Omental fat pad (tissue), 4 donors: Measurements from ENCODE around the gene CCDC91. TPM values are rescaled to one million over a fixed set of nuclear protein-coding genes. Genes with fewer than 3 reads are reported as not detected.

Experiments used
- ATAC-seq: fragments of 150-250 bp; one replicate; pipeline ENCODE4 v1.9.1; 2016; ENCODE audit warnings: mild to moderate bottlenecking, moderate library complexity; ENCODE audit not compliant: low FRiP score
- DNase-seq: peaks from one replicate; pipeline ENCODE4 v3.0.0-alpha.2; 2019; ENCODE audit warnings: low spot score
- total RNA-seq, 4 donors: library from RNA; depleted of rRNA; stranded (reverse); fragments of >200 nt; gene quantifications; one replicate each; pipeline ENCODE4 v1.1.0, GENCODE V29; 2016
- TF ChIP-seq, protein P1 (sequence below), 3 donors: fragments of 450-650 bp; IDR thresholded peaks; one replicate each; pipeline ENCODE4 v1.5.1; 2016 to 2017; ENCODE audit warnings: antibody characterized with exemption in 3 of 3, mild to moderate bottlenecking in 3 of 3, moderate library complexity in 2 of 3

CCDC91 gene
- total RNA-seq, 4 donors from 2014 or later, result 29.3 to 48.9 (median 32.5) TPM

DNA sequence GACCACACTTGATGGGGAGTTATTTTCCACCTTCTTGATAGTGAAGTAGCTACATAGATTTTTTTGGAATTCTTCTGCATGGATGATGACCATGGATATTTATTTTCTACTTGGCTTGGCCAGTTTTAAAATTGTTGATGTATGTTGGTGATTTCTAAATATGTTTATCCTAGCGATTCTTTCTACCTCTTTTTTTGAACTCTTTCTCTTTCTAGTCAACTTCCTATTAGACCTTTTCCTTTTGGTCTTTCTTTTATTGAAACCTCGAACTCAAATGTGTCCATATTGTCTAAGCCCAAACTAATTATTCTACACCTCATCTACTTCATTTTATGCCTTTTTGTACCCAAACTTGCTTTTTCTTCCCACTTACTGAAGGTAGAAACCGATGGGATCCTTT lies 37.0 kb downstream of the CCDC91 start:
- TF ChIP-seq, protein P1, sequence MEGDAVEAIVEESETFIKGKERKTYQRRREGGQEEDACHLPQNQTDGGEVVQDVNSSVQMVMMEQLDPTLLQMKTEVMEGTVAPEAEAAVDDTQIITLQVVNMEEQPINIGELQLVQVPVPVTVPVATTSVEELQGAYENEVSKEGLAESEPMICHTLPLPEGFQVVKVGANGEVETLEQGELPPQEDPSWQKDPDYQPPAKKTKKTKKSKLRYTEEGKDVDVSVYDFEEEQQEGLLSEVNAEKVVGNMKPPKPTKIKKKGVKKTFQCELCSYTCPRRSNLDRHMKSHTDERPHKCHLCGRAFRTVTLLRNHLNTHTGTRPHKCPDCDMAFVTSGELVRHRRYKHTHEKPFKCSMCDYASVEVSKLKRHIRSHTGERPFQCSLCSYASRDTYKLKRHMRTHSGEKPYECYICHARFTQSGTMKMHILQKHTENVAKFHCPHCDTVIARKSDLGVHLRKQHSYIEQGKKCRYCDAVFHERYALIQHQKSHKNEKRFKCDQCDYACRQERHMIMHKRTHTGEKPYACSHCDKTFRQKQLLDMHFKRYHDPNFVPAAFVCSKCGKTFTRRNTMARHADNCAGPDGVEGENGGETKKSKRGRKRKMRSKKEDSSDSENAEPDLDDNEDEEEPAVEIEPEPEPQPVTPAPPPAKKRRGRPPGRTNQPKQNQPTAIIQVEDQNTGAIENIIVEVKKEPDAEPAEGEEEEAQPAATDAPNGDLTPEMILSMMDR (IDR thresholded peaks at IDR 0.05), result no peak
- DNase-seq (no peak), ATAC-seq (no peak)

DNA sequence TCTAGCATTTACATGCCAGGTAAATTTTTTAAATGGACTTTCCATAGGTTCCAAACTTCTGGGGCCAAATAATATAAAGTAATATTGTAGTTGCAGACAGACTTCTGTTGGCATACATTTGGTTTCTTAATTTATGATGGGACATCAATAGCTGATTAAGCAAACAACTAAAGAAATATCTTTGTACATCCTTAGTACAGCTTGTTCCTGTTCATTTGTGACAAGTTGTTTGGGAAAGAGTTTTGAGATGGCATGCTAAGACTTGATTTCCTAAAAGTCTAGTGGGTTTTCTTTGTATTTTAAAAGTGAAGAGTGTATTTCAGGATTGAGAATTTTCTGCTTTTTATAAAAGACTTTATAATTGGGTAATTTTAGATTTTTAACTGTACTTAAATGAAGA lies 41.0 kb downstream of the CCDC91 start:
- DNase-seq, result no peak
- ATAC-seq, result no peak
- TF ChIP-seq, protein P1 (IDR thresholded peaks at IDR 0.05), result no peak

DNA sequence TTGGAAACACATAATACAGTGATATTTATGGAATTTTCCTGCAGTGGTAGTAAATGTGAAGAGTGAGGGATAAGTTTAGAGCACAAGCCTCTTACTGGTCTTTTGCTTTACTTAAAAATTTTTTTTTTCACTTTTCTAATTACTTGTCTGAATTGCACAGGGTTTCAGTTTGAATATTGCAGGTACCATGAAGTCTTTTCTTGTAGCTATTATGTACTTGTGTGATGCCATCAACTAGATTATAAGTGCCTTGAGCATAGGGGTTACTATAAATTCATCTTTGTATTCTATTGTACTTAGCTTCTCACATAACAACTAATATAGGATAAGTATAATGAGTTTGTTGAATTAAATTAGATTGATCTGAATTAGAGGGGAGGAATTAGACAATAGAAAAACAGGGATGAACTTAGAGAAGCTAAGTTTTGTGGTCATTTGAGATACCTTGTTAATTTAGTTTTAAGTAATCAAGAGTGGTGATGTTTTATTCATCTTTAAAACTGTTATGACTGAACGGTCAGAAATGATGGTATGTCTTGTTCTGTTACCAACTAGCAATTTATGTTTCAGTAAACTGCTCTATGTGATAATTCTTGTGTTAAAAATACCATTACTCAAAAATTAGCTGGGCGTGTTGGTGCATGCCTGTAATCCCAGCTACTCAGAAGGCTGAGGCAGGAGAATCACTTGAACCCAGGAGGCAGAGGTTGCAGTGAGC lies 42.1 kb downstream of the CCDC91 start:
- no peak for ATAC-seq
- TF ChIP-seq, protein P1 (IDR thresholded peaks at IDR 0.05), result no peak
- DNase-seq, result no peak

DNA sequence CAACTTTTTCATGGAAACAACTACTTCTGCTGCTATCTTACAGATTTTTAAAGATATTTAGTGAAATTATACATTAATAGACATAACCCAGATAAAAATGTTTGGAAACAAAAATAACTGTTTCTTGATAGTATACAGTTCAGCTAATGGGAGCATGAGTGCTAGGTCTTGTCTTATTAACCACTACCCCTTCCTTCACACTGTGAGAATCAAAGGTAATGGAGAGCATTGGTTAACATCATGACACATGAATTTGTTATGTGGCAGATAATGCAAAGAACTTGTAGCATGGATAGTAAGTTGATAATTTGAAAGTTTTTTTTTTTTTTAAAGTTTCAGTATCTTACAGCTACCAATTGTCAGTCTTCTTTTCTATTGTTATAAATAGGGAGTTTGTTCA lies 44.2 kb downstream of the CCDC91 start:
- no peak for DNase-seq
- TF ChIP-seq, protein P1 (IDR thresholded peaks at IDR 0.05), result no peak
- ATAC-seq, result no peak

DNA sequence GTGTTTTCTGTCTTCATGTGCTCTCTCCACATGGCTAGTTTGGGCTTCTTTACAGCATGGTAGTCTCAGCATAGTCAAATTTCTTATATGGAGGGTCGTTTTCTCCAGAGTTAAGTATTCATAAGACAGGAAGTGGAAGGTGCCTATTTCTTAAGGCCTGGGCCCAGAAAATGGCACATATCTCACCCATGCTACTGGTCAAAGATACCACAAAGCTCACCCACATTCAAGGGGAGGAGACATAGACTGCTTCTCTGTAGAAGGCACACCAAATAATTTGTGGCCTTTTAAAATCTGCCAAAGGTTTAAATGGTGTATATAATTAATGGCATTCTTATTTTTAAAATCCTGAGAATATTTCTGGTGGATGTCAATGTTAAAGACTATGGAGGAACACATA lies 44.8 kb downstream of the CCDC91 start:
- no peak for DNase-seq
- ATAC-seq, result no peak
- TF ChIP-seq, protein P1 (IDR thresholded peaks at IDR 0.05), result no peak

DNA sequence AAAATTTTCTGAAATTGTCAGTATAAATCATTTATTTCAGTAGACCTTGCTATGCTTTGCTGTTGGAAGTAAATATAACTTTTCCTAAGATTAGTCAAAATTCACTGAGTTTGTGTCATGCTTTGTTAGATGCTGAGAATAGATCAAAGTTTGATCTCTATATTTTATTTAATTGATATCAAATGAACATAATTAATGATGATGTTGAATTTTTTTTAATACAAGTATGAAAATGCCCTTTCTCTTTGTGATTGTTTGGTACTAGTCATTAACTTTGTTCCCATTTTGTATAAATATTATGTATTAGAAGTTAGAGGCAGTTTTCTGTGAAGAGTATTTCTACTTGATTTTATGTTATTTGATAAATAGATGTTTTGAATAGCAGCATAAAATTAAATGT lies 45.7 kb downstream of the CCDC91 start:
- ATAC-seq (no peak), DNase-seq (no peak)
- TF ChIP-seq, protein P1 (IDR thresholded peaks at IDR 0.05), result no peak

DNA sequence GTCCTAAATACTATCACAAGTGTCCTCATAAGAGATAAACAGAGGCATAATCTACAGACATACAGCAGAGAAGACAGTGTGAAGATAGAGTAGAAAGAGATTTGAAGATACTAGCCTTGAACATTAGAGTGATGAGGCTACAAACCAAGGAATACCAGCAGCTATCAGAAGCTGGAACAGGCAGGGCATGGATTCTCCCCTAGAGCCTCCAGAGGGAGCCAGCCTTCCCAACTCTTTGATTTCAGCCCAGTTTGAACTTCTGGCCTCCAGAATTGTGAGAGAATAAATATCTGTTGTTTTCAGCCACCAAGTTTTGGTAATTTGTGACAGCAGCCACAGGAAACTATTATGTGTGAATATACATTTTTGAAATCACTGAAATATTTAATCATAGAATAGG lies 47.2 kb downstream of the CCDC91 start:
- no peak for DNase-seq
- ATAC-seq, result no peak
- TF ChIP-seq, protein P1 (IDR thresholded peaks at IDR 0.05), result no peak
